Measurements from ENCODE around the gene TSPEAR. TPM values are rescaled to one million over a fixed set of nuclear protein-coding genes. Genes with fewer than 3 reads are reported as not detected.

Gene TSPEAR
- total and polyA plus RNA-seq, 2 of the 13 experiments (the other 11 are each of a cell fraction or from before 2014, with no cell fraction given), result 0.07 to 0.32 TPM

GRCh38 chr21:44649521-44650100 lies 61.8 kb downstream of the TSPEAR start:
- ATAC-seq (no peak), DNase-seq (ENCODE audit: low spot score) (no peak), FAIRE-seq (no peak)
- 68% methylated on average over 14 of the region's 18 CpGs for WGBS (ENCODE audit: low lambda C conversion rate)
- peaks cover 5 to 40% of the 10 kb centered on the region in 2 experiments; a peak in 4 of 5 replicates for H3K27me3 ChIP-seq (ENCODE audit: control insufficient read depth in 1 of 2, insufficient read depth in 2 of 2, low read length in 2 of 2)
- H3K4me2 ChIP-seq (ENCODE audit: low read depth, low read length), result no peak overlapping the region
- BruUV-seq (replicated peaks), result no TSS peak
- no peak overlapping the region for H2AFZ ChIP-seq (ENCODE audit: low read length)
- no peak overlapping the region for H3K4me3 ChIP-seq (replicated peaks in 1 of 3; ENCODE audit: insufficient read depth in 1 of 3, low read depth in 2 of 3, low read length in 3 of 3)
- peaks cover 9% of the 10 kb centered on the region for H3K9me3 ChIP-seq (ENCODE audit: low read length)
- no peaks in the 10 kb centered on the region for H4K20me1 ChIP-seq (ENCODE audit: insufficient read depth, low read length)
- intact Hi-C loops (cut with micrococcal nuclease; ENCODE audit: unreplicated experiment), result no loop called here
- H3K27ac ChIP-seq (ENCODE audit: extremely low read length, insufficient read depth, low read length), result no peak overlapping the region
- ChIA-PET CTCF (ENCODE audit: low intra/inter-chr PET ratio, low total read pairs) (no interaction called here), POLR2A (no interaction called here)
- no peak for TF ChIP-seq ZNF280D (CRISPR knock-in tag; IDR thresholded peaks at IDR 0.05)
- TF ChIP-seq ETV5 (CRISPR knock-in tag; IDR thresholded peaks at IDR 0.05; ENCODE audit: borderline replicate concordance), result no peak
- TF ChIP-seq SOX13 (IDR thresholded peaks at IDR 0.05), result no peak
- no peak for TF ChIP-seq SOX13 (CRISPR knock-in tag; conservative IDR thresholded peaks at IDR 0.05 in 1 of 2, IDR thresholded peaks at IDR 0.05 in 1 of 2)
- in situ Hi-C loops (cut with HindIII; ENCODE audit: extremely low pct_ligation_motif_present, low pct_unique_long_range_greater_than_20kb), result no loop called here
- no peaks in the 10 kb centered on the region for H3K36me3 ChIP-seq (replicated peaks in 1 of 2; ENCODE audit: control insufficient read depth in 1 of 2, insufficient read depth in 2 of 2, low read length in 2 of 2)
- H3K4me1 ChIP-seq (ENCODE audit: insufficient read depth, low read length), result no peaks in the 10 kb centered on the region
- H3K9ac ChIP-seq (ENCODE audit: insufficient read depth, low read depth, low read length), result no peak overlapping the region
- no peaks in the 10 kb centered on the region for H3K79me2 ChIP-seq (ENCODE audit: insufficient read depth, low read length)
